ENCODE measurements around the gene HEMGN. TPM values are rescaled to one million over a fixed set of nuclear protein-coding genes. Genes with fewer than 3 reads are reported as not detected.

The HEMGN gene
- total RNA-seq, 2 donors from 2014 or later, result 1.9 to 2.1 TPM

- no peak for ATAC-seq
- no peak for DNase-seq (ENCODE audit: low spot score in 2 of 2)
- no peaks in the 10 kb centered on the region for H3K9me3 Mint-ChIP-seq
- peaks cover 0 to 5% of the 10 kb centered on the region in 2 donors for H3K36me3 Mint-ChIP-seq
- no peak overlapping the region for H3K27ac Mint-ChIP-seq
Measured at GRCh38 chr9:97892421-97892820, 45.6 kb downstream of the HEMGN start.

GRCh38 chr9:97891736-97892135, 46.2 kb downstream of the HEMGN start:
- no peak for ATAC-seq
- DNase-seq (ENCODE audit: low spot score in 2 of 2), result no peak
- peaks cover 0 to 5% of the 10 kb centered on the region in 2 donors for H3K36me3 Mint-ChIP-seq
- H3K9me3 Mint-ChIP-seq, result no peaks in the 10 kb centered on the region
- peak overlapping the region in 1 of 2 donors; percentile 71 for H3K27ac Mint-ChIP-seq

- no peaks in the 10 kb centered on the region for H3K9me3 Mint-ChIP-seq
- peak; percentile 67 to 86 for ATAC-seq
- H3K27ac Mint-ChIP-seq, result peak overlapping the region in 1 of 2 donors; percentile 71
- peak; percentile 70 to 82 for DNase-seq (ENCODE audit: low spot score in 2 of 2)
- H3K36me3 Mint-ChIP-seq, result peaks cover 0 to 5% of the 10 kb centered on the region in 2 donors
Measured at GRCh38 chr9:97889941-97890887, 47.8 kb downstream of the HEMGN start.

GRCh38 chr9:97880336-97880735, 57.6 kb downstream of the HEMGN start:
- Mint-ChIP-seq H3K9me3 (no peaks in the 10 kb centered on the region), H3K36me3 (no peaks in the 10 kb centered on the region), H3K27ac (no peak overlapping the region)
- DNase-seq (ENCODE audit: low spot score in 2 of 2) (no peak), ATAC-seq (no peak)

Other genes with a start within 250 kb of the HEMGN start
- 1 to 10 TPM; 7.7 to 8.4 TPM for gene XPA, start 240.8 kb downstream of the HEMGN start, total RNA-seq
- under 1 TPM; 0.06 to 0.07 TPM for gene FOXE1, start 84.9 kb downstream of the HEMGN start, total RNA-seq
- 10 to 100 TPM; 16.3 to 16.9 TPM for gene TRMO, start 15.7 kb downstream of the HEMGN start, total RNA-seq
- gene ANP32B, start 45.2 kb upstream of the HEMGN start, total RNA-seq, result 100 to 1,000 TPM; 255 to 315 TPM
- 10 to 100 TPM; 55.9 to 60.0 TPM for gene NANS, start 118.6 kb upstream of the HEMGN start, total RNA-seq
- gene TRIM14, start 181.1 kb upstream of the HEMGN start, total RNA-seq, result 10 to 100 TPM; 37.3 to 59.3 TPM

All from activated naive CD4-positive, alpha-beta T cell treated with anti-CD3 and anti-CD28 coated beads, Interleukin-2, amount 50 U/mL, for 72 hours (primary cell).